Measurements from ENCODE around the gene LCE6A. TPM values are rescaled to one million over a fixed set of nuclear protein-coding genes. Genes with fewer than 3 reads are reported as not detected.

Gene LCE6A
- total RNA-seq, 1 experiment from 2014 or later, result not detected

DNA sequence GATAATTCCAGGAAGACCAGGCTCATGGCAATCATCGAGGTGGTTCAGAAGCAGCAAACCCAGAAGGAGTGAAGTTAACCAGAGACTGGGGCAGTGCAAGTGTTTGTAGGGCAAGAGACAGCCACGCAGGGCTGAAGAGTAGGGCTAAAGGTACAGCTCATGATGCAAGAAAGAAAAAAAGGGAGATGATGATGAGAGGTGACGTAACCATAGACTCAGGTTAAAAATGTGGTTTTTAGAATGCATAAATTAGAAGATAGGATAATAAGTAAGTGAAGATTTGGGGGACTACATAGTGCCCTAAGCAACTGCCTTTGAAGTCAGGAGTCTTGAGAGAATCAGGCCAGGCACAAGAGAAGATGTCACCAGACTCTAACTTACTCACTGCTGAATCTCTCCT is 17.5 kb downstream of the LCE6A start:
- DNase-seq (ENCODE audit: low read depth in 1 of 2, low spot score in 2 of 2), result no peak
- Histone ChIP-seq H3K27ac (no peak overlapping the region), H3K4me1 (replicated peaks) (no peaks in the 10 kb centered on the region), H3K27me3 (replicated peaks) (no peaks in the 10 kb centered on the region), H3K9me3 (replicated peaks) (no peaks in the 10 kb centered on the region), H3K4me3 (no peak overlapping the region), H3K36me3 (no peaks in the 10 kb centered on the region)

DNA sequence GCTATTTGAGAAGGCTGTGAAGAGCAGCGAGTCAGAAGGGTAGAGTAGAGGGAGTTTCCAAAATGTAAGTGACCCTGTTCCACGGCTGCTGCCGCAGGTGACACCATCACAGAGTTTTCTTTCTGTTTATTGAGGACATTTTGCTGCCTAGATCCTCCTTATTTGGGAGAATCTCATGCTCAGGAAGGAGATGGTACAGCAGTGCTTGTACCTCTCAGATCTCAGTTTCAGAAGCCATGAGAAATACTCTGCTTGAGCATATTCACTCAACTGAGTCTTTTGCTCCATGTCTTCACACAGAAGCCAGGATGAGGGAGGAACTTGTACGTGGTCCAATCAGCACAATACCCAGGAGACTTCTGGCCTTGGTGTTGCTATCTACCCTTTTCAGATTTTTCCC is 18.7 kb downstream of the LCE6A start:
- no peaks in the 10 kb centered on the region for H3K4me1 ChIP-seq (replicated peaks)
- no peak for DNase-seq (ENCODE audit: low read depth in 1 of 2, low spot score in 2 of 2)
- no peaks in the 10 kb centered on the region for H3K36me3 ChIP-seq
- no peaks in the 10 kb centered on the region for H3K9me3 ChIP-seq (replicated peaks)
- H3K4me3 ChIP-seq, result no peak overlapping the region
- no peaks in the 10 kb centered on the region for H3K27me3 ChIP-seq (replicated peaks)
- no peak overlapping the region for H3K27ac ChIP-seq

DNA sequence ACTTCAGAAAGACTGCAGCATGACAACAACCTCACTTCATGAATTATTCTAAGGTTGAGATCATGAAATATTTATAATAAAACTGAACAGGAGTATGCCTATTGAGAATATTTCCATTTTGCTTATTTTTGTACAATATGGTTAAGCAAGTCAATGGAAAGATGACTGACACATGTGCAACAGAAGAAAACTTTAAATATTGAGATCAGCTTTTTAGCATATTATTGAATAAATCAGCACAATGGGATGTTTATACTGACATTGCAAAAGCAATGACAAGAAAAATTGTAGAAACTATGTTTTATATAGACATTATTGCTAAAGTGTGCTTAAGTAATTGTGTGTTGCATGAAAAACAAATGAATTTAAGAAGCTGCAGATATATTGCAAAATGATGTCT is 21.8 kb downstream of the LCE6A start:
- Histone ChIP-seq H3K9me3 (replicated peaks) (no peaks in the 10 kb centered on the region), H3K27me3 (replicated peaks) (0 out of 2 replicates have a peak, but pooled peaks cover 3% of the 10 kb centered on the region), H3K27ac (no peak overlapping the region), H3K4me3 (no peak overlapping the region), H3K4me1 (replicated peaks) (no peaks in the 10 kb centered on the region), H3K36me3 (no peaks in the 10 kb centered on the region)
- no peak for DNase-seq (ENCODE audit: low read depth in 1 of 2, low spot score in 2 of 2)

DNA sequence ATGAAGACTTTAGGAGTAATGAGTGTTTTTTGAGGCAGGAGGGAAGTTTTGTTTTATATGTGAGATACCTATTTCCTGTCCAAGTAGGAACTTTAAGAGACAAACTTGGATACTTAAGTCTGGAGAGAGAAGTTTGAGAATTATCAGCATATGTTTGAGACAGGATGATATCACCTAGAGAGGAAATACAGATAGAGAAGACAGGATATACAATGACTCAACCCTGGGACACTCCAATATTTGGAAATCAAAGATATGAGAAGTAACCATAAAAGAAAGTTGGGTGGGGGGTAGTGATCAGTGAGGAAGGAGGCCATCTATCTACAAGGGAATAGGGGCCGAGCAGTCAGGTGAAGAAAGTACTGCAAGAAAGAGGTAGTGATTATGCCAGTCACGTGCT is 23.7 kb downstream of the LCE6A start:
- Histone ChIP-seq H3K9me3 (replicated peaks) (no peaks in the 10 kb centered on the region), H3K27me3 (replicated peaks) (0 out of 2 replicates have a peak, but pooled peaks cover 3% of the 10 kb centered on the region), H3K4me3 (no peak overlapping the region), H3K27ac (no peak overlapping the region), H3K4me1 (replicated peaks) (no peaks in the 10 kb centered on the region), H3K36me3 (no peaks in the 10 kb centered on the region)
- no peak for DNase-seq (ENCODE audit: low read depth in 1 of 2, low spot score in 2 of 2)

DNA sequence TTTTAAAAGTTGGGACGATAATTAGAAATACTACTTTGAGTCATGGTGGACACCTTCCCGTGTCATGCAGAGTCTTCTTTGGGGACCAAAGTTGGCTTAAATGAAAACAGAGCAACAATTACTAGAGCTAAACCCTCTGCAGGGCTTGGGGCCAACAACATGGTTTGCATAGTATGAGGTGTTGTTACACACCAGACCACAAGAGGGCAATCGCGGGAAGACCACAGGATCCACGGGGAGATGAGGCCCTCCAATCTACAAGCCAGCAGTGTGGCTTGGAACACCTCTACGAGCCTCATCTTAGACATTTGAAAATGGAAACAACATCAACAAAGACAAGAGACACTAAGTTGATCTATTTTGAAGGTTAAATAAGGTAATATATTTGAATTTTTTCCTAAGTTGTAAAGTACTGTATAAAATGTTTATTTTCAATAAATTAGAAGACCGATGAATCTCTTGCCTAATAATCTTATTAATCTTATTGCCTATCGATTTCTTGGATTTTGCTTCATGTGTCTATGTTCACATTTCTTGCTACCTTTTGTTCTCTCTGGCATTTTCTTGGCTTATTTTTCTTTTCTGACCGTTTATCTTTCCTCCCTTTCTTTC is 27.3 kb downstream of the LCE6A start:
- no peaks in the 10 kb centered on the region for H3K4me1 ChIP-seq (replicated peaks)
- H3K36me3 ChIP-seq, result no peaks in the 10 kb centered on the region
- DNase-seq (ENCODE audit: low read depth in 1 of 2, low spot score in 2 of 2), result peak in 1 of 2 experiments; percentile 27
- H3K27me3 ChIP-seq (replicated peaks), result 0 out of 2 replicates have a peak, but pooled peaks cover 3% of the 10 kb centered on the region
- H3K27ac ChIP-seq, result no peak overlapping the region
- H3K4me3 ChIP-seq, result no peak overlapping the region
- H3K9me3 ChIP-seq (replicated peaks), result no peaks in the 10 kb centered on the region

DNA sequence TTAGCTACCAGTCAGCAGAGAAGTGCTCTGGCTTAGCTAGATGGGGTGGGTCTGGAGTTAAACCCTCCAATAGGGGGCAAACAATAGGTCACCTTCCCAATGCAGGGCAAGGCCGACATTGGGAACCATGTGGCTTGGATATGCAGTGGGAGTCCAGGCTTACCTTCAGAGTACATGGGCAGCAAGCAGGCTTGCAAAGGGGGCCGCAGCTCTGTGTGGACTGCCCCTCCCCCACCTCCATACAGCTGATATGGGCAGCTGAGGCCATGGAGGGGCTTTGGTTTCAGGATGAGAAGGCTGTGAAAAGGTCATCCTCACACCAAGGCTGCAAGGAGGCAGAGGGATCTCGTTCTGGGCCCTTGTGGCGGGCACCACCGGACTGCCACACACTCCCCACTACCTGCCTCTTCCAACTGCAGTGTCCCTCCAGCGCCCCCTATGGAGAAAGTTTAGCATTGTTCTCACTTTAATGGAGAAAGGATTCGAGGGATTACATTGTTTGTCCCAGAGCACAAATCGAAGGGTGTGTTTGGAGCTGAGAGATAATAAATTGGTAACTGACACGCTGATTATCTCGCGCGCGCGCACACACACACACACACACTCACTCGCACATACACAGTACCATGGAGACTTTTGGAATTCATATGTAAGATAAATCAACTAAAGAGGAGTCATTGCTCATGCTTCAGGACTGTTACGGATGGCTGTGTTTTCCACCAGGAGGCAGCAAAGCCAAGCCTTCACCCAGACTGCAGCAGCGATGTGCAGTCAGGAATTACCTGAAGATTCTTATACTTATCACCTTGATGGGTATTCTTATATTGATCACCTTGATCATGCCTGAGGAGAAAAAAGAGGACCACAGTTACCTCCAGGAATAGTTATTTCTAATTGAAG is 28.4 kb downstream of the LCE6A start:
- no peaks in the 10 kb centered on the region for H3K9me3 ChIP-seq (replicated peaks)
- peak in 1 of 2 experiments; percentile 23 for DNase-seq (ENCODE audit: low read depth in 1 of 2, low spot score in 2 of 2)
- H3K27ac ChIP-seq, result no peak overlapping the region
- no peaks in the 10 kb centered on the region for H3K36me3 ChIP-seq
- H3K4me3 ChIP-seq, result no peak overlapping the region
- no peaks in the 10 kb centered on the region for H3K4me1 ChIP-seq (replicated peaks)
- H3K27me3 ChIP-seq (replicated peaks), result 0 out of 2 replicates have a peak, but pooled peaks cover 3% of the 10 kb centered on the region

DNA sequence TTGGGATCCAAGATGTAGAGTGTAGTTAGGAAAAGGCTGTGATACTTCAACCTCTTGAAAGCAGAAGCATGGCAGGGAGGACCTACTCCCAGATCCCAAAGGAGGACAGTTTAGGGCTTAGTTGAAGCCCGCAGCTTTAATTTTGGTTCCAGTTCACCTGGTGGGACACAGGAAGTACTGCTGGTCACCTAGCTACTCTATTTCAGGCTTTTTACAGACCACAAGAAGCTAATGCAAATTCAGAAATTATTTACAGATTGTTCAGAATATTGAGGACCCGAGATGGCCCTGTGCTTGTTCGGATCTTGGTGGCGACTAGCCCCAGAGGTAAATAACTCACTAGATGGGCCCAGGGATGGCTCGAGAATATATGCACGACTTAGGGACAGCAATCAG is 29.1 kb downstream of the LCE6A start:
- no peaks in the 10 kb centered on the region for H3K4me1 ChIP-seq (replicated peaks)
- no peak overlapping the region for H3K27ac ChIP-seq
- H3K4me3 ChIP-seq, result no peak overlapping the region
- 0 out of 2 replicates have a peak, but pooled peaks cover 3% of the 10 kb centered on the region for H3K27me3 ChIP-seq (replicated peaks)
- H3K36me3 ChIP-seq, result no peaks in the 10 kb centered on the region
- no peak for DNase-seq (ENCODE audit: low read depth in 1 of 2, low spot score in 2 of 2)
- no peaks in the 10 kb centered on the region for H3K9me3 ChIP-seq (replicated peaks)

DNA sequence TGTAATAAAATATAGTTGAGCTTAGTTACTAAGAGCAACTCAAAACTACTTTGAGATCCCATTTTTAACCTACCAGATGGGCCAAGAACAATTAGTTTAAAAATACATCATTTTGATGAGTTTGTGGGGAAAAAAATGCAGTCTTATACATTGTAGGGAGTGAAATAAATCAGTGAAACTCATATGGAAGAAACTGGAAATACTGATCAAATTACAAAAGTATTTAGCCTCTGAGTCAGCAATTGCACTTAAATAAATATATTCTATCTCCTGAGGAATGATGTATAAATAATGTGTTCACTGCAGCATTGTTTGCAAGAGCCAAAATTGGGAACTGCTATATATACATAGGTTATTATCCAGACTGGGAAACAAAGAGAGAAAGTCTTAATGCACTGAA is 30.8 kb downstream of the LCE6A start:
- no peak for DNase-seq (ENCODE audit: low read depth in 1 of 2, low spot score in 2 of 2)
- Histone ChIP-seq H3K27me3 (replicated peaks) (no peaks in the 10 kb centered on the region), H3K4me3 (no peak overlapping the region), H3K27ac (no peak overlapping the region), H3K4me1 (replicated peaks) (no peaks in the 10 kb centered on the region), H3K36me3 (no peaks in the 10 kb centered on the region), H3K9me3 (replicated peaks) (no peaks in the 10 kb centered on the region)

DNA sequence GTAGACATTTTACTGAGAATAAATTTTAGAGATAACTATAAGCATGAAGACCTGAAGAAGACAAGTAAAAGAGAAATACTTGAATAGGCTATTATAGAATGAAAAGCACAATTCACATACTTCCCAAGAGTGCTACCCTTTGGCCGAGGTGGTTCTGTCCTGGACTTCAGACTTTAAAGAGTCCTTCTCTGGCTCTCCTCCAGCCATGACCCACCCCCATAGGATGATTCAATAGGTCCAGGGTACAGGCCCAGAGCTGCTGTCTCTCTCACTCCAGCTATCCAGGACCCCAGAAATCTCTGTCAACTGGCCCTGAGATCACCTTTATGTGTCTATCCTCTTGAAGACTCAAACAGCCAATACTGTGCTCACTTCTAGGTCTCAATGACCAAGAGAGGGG is 34.2 kb downstream of the LCE6A start:
- no peaks in the 10 kb centered on the region for H3K27me3 ChIP-seq (replicated peaks)
- DNase-seq (ENCODE audit: low read depth in 1 of 2, low spot score in 2 of 2), result no peak
- H3K4me3 ChIP-seq, result no peak overlapping the region
- no peaks in the 10 kb centered on the region for H3K9me3 ChIP-seq (replicated peaks)
- H3K4me1 ChIP-seq (replicated peaks), result no peaks in the 10 kb centered on the region
- no peaks in the 10 kb centered on the region for H3K36me3 ChIP-seq
- no peak overlapping the region for H3K27ac ChIP-seq

DNA sequence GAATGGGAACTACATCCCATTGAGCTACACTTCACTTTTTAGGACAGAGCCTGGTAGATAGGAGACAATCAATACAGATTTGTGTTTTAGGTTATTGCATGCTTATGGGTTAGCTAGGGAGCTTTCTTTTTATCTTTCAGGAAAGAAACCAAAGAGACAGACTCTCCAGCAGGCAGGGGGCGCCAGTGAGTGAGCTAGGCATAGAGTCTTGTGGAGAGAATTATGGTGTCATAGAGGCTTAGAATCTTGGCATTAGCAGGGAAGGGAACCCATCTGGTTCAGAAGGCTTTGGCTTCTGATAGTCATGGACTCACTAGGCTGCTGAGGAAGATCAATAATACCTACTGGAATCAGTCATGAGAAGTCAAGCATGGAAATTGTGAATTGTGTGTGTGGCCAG is 35.4 kb downstream of the LCE6A start, which contains the start of gene SMCP:
TSS of gene SMCP (plus strand) at position 281 of the 400 bp plus-strand sequence. CDS start 6,101 bp downstream, outside the sequence.
- H3K4me1 ChIP-seq (replicated peaks), result no peaks in the 10 kb centered on the region
- H3K36me3 ChIP-seq, result no peaks in the 10 kb centered on the region
- no peak for DNase-seq (ENCODE audit: low read depth in 1 of 2, low spot score in 2 of 2)
- H3K27me3 ChIP-seq (replicated peaks), result no peaks in the 10 kb centered on the region
- no peaks in the 10 kb centered on the region for H3K9me3 ChIP-seq (replicated peaks)
- H3K4me3 ChIP-seq, result no peak within 1 kb of the TSS
- H3K27ac ChIP-seq, result no peak within 1 kb of the TSS

DNA sequence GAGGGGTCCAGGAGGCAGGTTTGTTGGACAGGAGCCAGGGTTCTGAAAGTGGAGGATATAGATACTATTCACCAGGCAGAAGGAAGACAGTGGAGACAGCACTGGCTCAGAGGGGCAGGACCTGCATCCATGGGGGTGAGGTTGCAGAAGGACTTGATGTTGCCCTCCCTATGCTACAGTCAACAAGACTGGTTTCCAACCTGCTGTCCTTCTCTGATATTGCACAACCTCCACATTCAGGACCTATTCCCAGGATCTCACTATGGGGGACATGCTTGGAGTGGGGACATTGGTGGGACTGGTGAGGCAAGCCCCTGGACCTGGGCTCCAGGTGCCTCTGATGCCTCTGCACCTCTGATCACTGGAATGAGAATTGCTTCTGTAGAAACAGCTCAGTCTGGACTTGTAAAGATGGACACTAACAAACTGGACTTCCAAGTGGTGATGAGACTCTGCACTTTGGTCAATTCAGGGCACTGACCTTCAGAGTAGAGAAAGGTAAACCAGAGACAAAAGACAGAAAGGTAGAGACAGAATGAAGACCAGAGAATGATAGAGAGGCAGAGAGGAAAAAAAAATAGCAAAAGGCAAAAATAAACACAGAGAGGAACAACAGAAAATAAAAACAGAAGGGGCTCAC is 37.0 kb downstream of the LCE6A start:
- no peak for DNase-seq (ENCODE audit: low read depth in 1 of 2, low spot score in 2 of 2)
- Histone ChIP-seq H3K27ac (no peak overlapping the region), H3K9me3 (replicated peaks) (no peaks in the 10 kb centered on the region), H3K27me3 (replicated peaks) (no peaks in the 10 kb centered on the region), H3K4me3 (no peak overlapping the region), H3K4me1 (replicated peaks) (peaks cover 4% of the 10 kb centered on the region), H3K36me3 (no peaks in the 10 kb centered on the region)

DNA sequence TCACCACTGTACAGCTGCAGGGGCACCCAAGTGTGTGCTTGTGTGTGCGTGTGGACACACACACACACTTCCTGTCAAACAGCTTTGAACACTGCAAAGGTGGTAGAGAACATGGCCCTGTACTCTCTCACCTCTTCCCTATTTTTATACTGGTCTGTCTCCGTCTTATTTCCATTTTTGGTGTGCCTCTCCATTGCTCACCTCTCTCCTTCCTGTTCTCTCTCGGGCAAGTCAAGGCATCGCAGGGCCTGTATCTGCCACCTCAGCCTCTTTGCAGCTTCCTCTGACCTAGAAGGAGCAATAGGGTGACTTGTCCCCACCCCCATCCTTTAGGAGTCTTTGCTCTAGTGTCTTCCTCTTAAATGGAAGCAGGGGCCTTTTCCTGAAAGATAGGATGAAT is 37.7 kb downstream of the LCE6A start:
- Histone ChIP-seq H3K9me3 (replicated peaks) (no peaks in the 10 kb centered on the region), H3K36me3 (no peaks in the 10 kb centered on the region), H3K4me3 (no peak overlapping the region), H3K27ac (no peak overlapping the region), H3K4me1 (replicated peaks) (peaks cover 8% of the 10 kb centered on the region), H3K27me3 (replicated peaks) (no peaks in the 10 kb centered on the region)
- DNase-seq (ENCODE audit: low read depth in 1 of 2, low spot score in 2 of 2), result no peak

DNA sequence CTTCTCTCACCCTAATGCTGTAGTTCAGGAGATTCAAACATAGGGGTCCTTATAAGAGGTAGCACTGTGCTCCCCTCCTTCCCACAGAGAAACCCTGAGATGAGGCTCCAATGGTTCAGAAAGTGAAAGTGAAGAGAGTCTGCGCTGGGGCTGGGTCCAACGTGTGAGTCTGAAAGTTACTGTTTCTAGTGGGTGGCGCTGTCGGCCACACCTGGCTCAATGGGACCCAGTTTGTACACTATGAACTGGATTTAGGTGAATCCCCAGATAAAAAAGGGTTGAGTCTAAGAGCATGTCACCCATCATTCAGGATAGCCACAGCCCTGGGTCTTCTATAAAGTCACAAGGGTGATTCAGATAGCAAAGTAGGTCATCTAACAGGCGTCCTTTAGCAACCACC is 38.3 kb downstream of the LCE6A start:
- no peak overlapping the region for H3K4me3 ChIP-seq
- H3K9me3 ChIP-seq (replicated peaks), result no peaks in the 10 kb centered on the region
- H3K27ac ChIP-seq, result no peak overlapping the region
- H3K4me1 ChIP-seq (replicated peaks), result peaks cover 10% of the 10 kb centered on the region
- H3K36me3 ChIP-seq, result no peaks in the 10 kb centered on the region
- no peak for DNase-seq (ENCODE audit: low read depth in 1 of 2, low spot score in 2 of 2)
- H3K27me3 ChIP-seq (replicated peaks), result no peaks in the 10 kb centered on the region

DNA sequence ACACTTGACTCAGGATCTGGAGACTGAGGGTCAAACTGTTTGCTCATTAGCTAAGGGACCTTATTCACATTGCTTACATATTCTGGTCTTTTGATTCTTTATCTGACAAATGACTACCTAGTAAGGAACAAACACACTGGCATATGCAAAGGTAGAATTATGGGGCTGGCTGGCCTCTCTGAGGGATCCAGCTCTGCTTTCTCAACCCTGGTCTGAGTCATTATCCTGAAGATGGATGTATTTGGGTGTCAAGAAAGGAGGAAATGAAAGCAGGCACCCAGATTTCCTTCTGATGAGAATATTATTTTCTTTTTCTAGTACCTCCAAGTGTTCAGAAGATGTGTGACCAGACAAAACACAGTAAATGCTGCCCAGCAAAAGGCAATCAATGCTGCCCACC is 41.4 kb downstream of the LCE6A start:
- no peak overlapping the region for H3K27ac ChIP-seq
- DNase-seq (ENCODE audit: low read depth in 1 of 2, low spot score in 2 of 2), result no peak
- H3K36me3 ChIP-seq, result no peaks in the 10 kb centered on the region
- H3K27me3 ChIP-seq (replicated peaks), result no peaks in the 10 kb centered on the region; the same call in 1 of the 2 replicates
- H3K9me3 ChIP-seq (replicated peaks), result no peaks in the 10 kb centered on the region
- H3K4me3 ChIP-seq, result no peak overlapping the region
- peaks cover 15% of the 10 kb centered on the region for H3K4me1 ChIP-seq (replicated peaks)

Measured in SJSA1 (cell line).